ENCODE measurements around the gene ATP2C1. TPM values are rescaled to one million over a fixed set of nuclear protein-coding genes. Genes with fewer than 3 reads are reported as not detected.

Gene ATP2C1
- total and polyA plus RNA-seq, 2 donors (not counting 1 experiment from before 2014, with no cell fraction given) = 111 to 196 TPM

DNA sequence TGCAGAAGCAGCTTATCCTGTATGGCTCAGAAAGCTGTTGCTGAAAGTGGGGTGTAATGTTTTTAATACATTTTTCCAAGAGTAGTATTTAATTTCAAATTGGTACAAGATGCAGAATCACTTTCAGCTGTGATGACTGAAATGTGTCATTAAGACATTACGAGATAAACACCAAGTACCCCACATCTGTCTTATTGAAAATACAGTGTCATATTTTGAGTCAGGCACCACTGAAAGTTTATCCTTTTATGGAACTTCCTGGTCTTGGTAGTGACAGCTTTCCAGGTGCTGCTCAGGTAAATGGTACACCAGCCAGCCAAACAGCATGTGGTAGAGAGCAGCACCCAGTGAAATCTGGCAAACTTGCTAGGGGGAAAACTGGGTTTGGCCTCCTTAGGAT is 115.8 kb downstream of the ATP2C1 start:
- H3K9me3 ChIP-seq (ENCODE audit: control insufficient read depth, insufficient read depth, low read depth, low read length) = no peaks in the 10 kb centered on the region
- no peak overlapping the region for H3K4me2 ChIP-seq (ENCODE audit: extremely low read depth, insufficient read depth, low read length)
- H3K4me3 ChIP-seq (replicated peaks in 1 of 4; ENCODE audit: control extremely low read depth in 1 of 4, insufficient read depth in 1 of 4, low read depth in 3 of 4, low read length in 4 of 4) = no peak overlapping the region
- TF ChIP-seq, protein P1, sequence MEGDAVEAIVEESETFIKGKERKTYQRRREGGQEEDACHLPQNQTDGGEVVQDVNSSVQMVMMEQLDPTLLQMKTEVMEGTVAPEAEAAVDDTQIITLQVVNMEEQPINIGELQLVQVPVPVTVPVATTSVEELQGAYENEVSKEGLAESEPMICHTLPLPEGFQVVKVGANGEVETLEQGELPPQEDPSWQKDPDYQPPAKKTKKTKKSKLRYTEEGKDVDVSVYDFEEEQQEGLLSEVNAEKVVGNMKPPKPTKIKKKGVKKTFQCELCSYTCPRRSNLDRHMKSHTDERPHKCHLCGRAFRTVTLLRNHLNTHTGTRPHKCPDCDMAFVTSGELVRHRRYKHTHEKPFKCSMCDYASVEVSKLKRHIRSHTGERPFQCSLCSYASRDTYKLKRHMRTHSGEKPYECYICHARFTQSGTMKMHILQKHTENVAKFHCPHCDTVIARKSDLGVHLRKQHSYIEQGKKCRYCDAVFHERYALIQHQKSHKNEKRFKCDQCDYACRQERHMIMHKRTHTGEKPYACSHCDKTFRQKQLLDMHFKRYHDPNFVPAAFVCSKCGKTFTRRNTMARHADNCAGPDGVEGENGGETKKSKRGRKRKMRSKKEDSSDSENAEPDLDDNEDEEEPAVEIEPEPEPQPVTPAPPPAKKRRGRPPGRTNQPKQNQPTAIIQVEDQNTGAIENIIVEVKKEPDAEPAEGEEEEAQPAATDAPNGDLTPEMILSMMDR (conservative IDR thresholded peaks at IDR 0.05 in 1 of 2, IDR thresholded peaks at IDR 0.05 in 1 of 2; ENCODE audit: low read depth in 1 of 2, low read length in 2 of 2) = no peak
- no peak for TF ChIP-seq EZH2 (IDR thresholded peaks at IDR 0.05; ENCODE audit: low read length, missing control alignments)
- H2AFZ ChIP-seq (ENCODE audit: low read length) = no peak overlapping the region
- no peak for DNase-seq (ENCODE audit: low read depth in 2 of 2)
- no peak overlapping the region for H3K9ac ChIP-seq (ENCODE audit: insufficient read depth, low read length)
- H3K27me3 ChIP-seq (ENCODE audit: control insufficient read depth, insufficient read depth, low read length) = no peaks in the 10 kb centered on the region
- H3K36me3 ChIP-seq (ENCODE audit: control insufficient read depth, insufficient read depth, low read length) = peaks cover 7% of the 10 kb centered on the region
- H3K79me2 ChIP-seq (ENCODE audit: control insufficient read depth, insufficient read depth, low read length) = no peaks in the 10 kb centered on the region
- H3K27ac ChIP-seq (ENCODE audit: insufficient read depth, low read length) = no peak overlapping the region
- no peaks in the 10 kb centered on the region for H4K20me1 ChIP-seq (ENCODE audit: control insufficient read depth, extremely low read depth, insufficient read depth, low read length)
- no peaks in the 10 kb centered on the region for H3K4me1 ChIP-seq (ENCODE audit: control insufficient read depth, extremely low read depth, insufficient read depth, low read length)

DNA sequence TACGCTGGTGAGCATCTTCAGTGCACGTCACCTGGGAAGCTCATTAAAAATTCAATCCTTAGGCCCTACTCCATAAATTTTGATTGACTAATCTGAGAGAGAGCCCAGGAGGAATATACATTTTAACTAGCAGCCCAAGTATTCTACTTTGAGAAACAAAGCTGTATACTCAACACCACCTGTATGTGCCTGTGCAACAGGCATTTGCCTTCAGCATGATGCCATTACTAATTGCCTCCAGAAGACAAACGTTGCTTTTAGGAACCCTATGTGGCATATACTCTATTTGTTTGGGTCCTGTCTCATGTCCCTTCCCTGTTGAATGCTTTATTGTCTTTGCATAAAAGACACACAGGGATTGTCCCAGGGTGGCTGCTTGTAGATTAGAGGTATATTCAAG is 125.1 kb downstream of the ATP2C1 start:
- H3K9me3 ChIP-seq (ENCODE audit: control insufficient read depth, insufficient read depth, low read depth, low read length) = no peaks in the 10 kb centered on the region
- no peak for DNase-seq (ENCODE audit: low read depth in 2 of 2)
- TF ChIP-seq, protein P1 (conservative IDR thresholded peaks at IDR 0.05 in 1 of 2, IDR thresholded peaks at IDR 0.05 in 1 of 2; ENCODE audit: low read depth in 1 of 2, low read length in 2 of 2) = no peak
- TF ChIP-seq EZH2 (IDR thresholded peaks at IDR 0.05; ENCODE audit: low read length, missing control alignments) = no peak
- H3K4me2 ChIP-seq (ENCODE audit: extremely low read depth, insufficient read depth, low read length) = no peak overlapping the region
- no peak overlapping the region for H3K27ac ChIP-seq (ENCODE audit: insufficient read depth, low read length)
- H3K9ac ChIP-seq (ENCODE audit: insufficient read depth, low read length) = no peak overlapping the region
- peaks cover 6% of the 10 kb centered on the region for H3K36me3 ChIP-seq (ENCODE audit: control insufficient read depth, insufficient read depth, low read length)
- H2AFZ ChIP-seq (ENCODE audit: low read length) = no peak overlapping the region
- no peaks in the 10 kb centered on the region for H4K20me1 ChIP-seq (ENCODE audit: control insufficient read depth, extremely low read depth, insufficient read depth, low read length)
- H3K79me2 ChIP-seq (ENCODE audit: control insufficient read depth, insufficient read depth, low read length) = no peaks in the 10 kb centered on the region
- no peak overlapping the region for H3K4me3 ChIP-seq (replicated peaks in 1 of 4; ENCODE audit: control extremely low read depth in 1 of 4, insufficient read depth in 1 of 4, low read depth in 3 of 4, low read length in 4 of 4)
- H3K27me3 ChIP-seq (ENCODE audit: control insufficient read depth, insufficient read depth, low read length) = no peaks in the 10 kb centered on the region
- no peaks in the 10 kb centered on the region for H3K4me1 ChIP-seq (ENCODE audit: control insufficient read depth, extremely low read depth, insufficient read depth, low read length)

DNA sequence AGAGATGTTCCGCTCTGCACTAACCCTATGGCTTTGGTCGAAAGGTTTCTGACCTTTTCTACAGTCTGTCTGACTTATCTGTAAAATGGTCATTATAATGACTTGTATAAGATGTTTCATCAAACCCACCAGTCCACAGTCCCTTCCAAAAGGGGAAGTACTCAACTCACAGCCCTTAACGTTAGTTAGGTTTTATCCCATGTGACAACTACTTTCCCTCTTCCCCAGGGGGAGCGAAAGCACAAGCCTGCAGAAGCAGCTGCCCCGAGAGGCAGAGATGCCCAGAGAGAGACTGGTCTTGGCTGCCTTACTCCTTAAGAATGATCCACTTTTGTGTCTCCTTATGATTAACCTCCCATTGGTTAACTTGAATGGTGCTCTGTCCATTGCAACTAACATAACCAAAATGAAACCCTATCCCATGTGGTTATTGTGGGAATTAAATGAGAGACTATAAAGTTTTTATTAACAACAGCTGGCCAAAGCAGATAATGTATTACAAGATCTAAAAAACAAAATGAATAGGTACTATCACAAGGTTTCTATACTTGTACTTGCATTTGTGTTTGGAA is 126.3 kb downstream of the ATP2C1 start:
- Histone ChIP-seq H3K36me3 (ENCODE audit: control insufficient read depth, insufficient read depth, low read length) (peaks cover 4% of the 10 kb centered on the region), H4K20me1 (ENCODE audit: control insufficient read depth, extremely low read depth, insufficient read depth, low read length) (no peaks in the 10 kb centered on the region)

More for the DNA sequence above, 126.3 kb downstream of the ATP2C1 start:
- no peak overlapping the region for H3K9ac ChIP-seq (ENCODE audit: insufficient read depth, low read length)
- H3K27me3 ChIP-seq (ENCODE audit: control insufficient read depth, insufficient read depth, low read length) = no peaks in the 10 kb centered on the region
- no peak for TF ChIP-seq EZH2 (IDR thresholded peaks at IDR 0.05; ENCODE audit: low read length, missing control alignments)
- TF ChIP-seq, protein P1 (conservative IDR thresholded peaks at IDR 0.05 in 1 of 2, IDR thresholded peaks at IDR 0.05 in 1 of 2; ENCODE audit: low read depth in 1 of 2, low read length in 2 of 2) = no peak
- DNase-seq (ENCODE audit: low read depth in 2 of 2) = no peak
- no peak overlapping the region for H3K4me3 ChIP-seq (replicated peaks in 1 of 4; ENCODE audit: control extremely low read depth in 1 of 4, insufficient read depth in 1 of 4, low read depth in 3 of 4, low read length in 4 of 4)
- H3K79me2 ChIP-seq (ENCODE audit: control insufficient read depth, insufficient read depth, low read length) = no peaks in the 10 kb centered on the region
- H3K4me2 ChIP-seq (ENCODE audit: extremely low read depth, insufficient read depth, low read length) = no peak overlapping the region
- no peaks in the 10 kb centered on the region for H3K4me1 ChIP-seq (ENCODE audit: control insufficient read depth, extremely low read depth, insufficient read depth, low read length)
- H2AFZ ChIP-seq (ENCODE audit: low read length) = no peak overlapping the region
- no peaks in the 10 kb centered on the region for H3K9me3 ChIP-seq (ENCODE audit: control insufficient read depth, insufficient read depth, low read depth, low read length)
- H3K27ac ChIP-seq (ENCODE audit: insufficient read depth, low read length) = no peak overlapping the region
